OCI-LY1 (cell line): ENCODE results near the gene TNNT3.

ENCODE experiments used
- EZH2 ChIP-seq: fragments of 200-600 bp; sonication (generic), shearing (Covaris generic); IDR thresholded peaks from 2 replicates; pipeline ENCODE4 v1.8.0; 2017; ENCODE audit warnings: borderline replicate concordance, mixed run types, mild to moderate bottlenecking, antibody characterized with exemption, low read length, moderate library complexity, mixed read lengths
- TF ChIP-seq, protein P1 (sequence below): fragments of 200-600 bp; sonication (generic), shearing (Covaris generic); IDR thresholded peaks from 2 replicates; pipeline ENCODE4 v1.5.1; 2017; ENCODE audit warnings: mild to moderate bottlenecking, antibody characterized with exemption, low read length, moderate library complexity, mixed read lengths

DNA sequence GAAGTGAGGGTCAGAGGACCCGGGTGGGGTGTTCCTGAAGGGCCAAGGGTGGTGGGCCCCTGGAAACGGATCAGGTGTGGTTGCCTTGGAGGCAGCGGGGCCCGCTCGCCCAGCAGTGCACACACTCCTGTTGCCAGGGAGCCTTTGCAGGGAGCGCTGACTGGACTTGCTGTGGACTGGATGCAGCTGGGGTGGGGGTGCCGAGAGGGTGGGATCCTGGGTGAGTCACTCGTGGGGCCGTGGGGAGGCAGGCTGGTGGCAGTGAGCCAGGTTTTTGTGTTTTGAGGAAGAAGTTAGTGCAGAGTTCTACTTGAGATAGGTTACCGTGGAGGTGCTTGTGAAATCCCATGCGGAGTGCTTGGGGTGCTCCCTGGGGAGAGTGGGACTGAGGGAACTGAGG is 28.9 kb downstream of the TNNT3 start:
- TF ChIP-seq, protein P1, sequence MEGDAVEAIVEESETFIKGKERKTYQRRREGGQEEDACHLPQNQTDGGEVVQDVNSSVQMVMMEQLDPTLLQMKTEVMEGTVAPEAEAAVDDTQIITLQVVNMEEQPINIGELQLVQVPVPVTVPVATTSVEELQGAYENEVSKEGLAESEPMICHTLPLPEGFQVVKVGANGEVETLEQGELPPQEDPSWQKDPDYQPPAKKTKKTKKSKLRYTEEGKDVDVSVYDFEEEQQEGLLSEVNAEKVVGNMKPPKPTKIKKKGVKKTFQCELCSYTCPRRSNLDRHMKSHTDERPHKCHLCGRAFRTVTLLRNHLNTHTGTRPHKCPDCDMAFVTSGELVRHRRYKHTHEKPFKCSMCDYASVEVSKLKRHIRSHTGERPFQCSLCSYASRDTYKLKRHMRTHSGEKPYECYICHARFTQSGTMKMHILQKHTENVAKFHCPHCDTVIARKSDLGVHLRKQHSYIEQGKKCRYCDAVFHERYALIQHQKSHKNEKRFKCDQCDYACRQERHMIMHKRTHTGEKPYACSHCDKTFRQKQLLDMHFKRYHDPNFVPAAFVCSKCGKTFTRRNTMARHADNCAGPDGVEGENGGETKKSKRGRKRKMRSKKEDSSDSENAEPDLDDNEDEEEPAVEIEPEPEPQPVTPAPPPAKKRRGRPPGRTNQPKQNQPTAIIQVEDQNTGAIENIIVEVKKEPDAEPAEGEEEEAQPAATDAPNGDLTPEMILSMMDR: no peak
- TF ChIP-seq EZH2: no peak
